Transverse colon (tissue), 4 donors: Measurements from ENCODE around the gene CDC20. TPM values are rescaled to one million over a fixed set of nuclear protein-coding genes. Genes with fewer than 3 reads are reported as not detected.
"Not testable (repeated sequence)": the region's sequence is repeated elsewhere in the genome, so short reads cannot be mapped to it uniquely, and the experiment has no call there.

Experiments
- DNase-seq: peaks from one replicate; pipeline ENCODE4 v3.0.0-alpha.2; 2019
- H3K27ac ChIP-seq, 4 donors: fragments of 200-600 bp; sonication (generic); 2 replicates each; pipeline ENCODE4 v1.5.1; 2016 to 2018; ENCODE audit warnings: inconsistent platforms in 4 of 4
- H3K27me3 ChIP-seq: fragments of 200-600 bp; sonication (generic); 2 replicates; pipeline ENCODE4 v1.5.1; 2017; ENCODE audit warnings: inconsistent platforms
- H3K36me3 ChIP-seq, 4 donors: fragments of 200-600 bp; sonication (generic); 2 replicates each; pipeline ENCODE4 v1.5.1; 2017 to 2019; ENCODE audit warnings: inconsistent platforms in 4 of 4
- H3K4me1 ChIP-seq, 4 donors: fragments of 200-600 bp; sonication (generic); 2 replicates each; pipeline ENCODE4 v1.5.1; 2017 to 2020; ENCODE audit warnings: inconsistent platforms in 4 of 4
- H3K4me3 ChIP-seq, 4 donors: fragments of 200-600 bp; sonication (generic); 1 replicate in 1 of 4; 2 replicates in 3 of 4; pipeline versions ENCODE4 v1.5.1 to v1.6.1; 2017 to 2019; ENCODE audit warnings: inconsistent platforms in 4 of 4
- H3K9me3 ChIP-seq, 2 donors: fragments of 200-600 bp; sonication (generic); 2 replicates each; pipeline ENCODE4 v1.5.1; 2017 to 2019; ENCODE audit warnings: inconsistent platforms in 2 of 2
- EP300 ChIP-seq: sonication (generic); formaldehyde crosslinking; IDR thresholded peaks from one replicate; pipeline ENCODE4 v1.6.1; 2017; ENCODE audit warnings: antibody characterized with exemption, low read depth
- POLR2A ChIP-seq: fragments of 450-650 bp; IDR thresholded peaks from one replicate; pipeline ENCODE4 v1.6.1; 2016; ENCODE audit warnings: antibody characterized with exemption, mild to moderate bottlenecking, moderate library complexity
- POLR2AphosphoS5 ChIP-seq, 3 donors: sonication (generic); formaldehyde crosslinking; IDR thresholded peaks; one replicate each; pipeline ENCODE4 v1.6.1; 2016; ENCODE audit warnings: antibody characterized with exemption in 3 of 3
- WGBS, 2 donors: methylation state at CpG; one replicate each; pipeline ENCODE4 v1.1.5; 2018; ENCODE audit warnings: low coverage in 1 of 2; 5-methylcytosine and 5-hydroxymethylcytosine counted together
- in situ Hi-C, 4 donors: fragments of 200-750 bp; cut with MboI; loops; one replicate each; pipeline versions ENCODE4 v1.15.0 to v1.15.1; 2017; ENCODE audit warnings: low sequenced_read_pairs in 3 of 4, low pct_ligation_motif_present in 1 of 4, low pct_unique_long_range_greater_than_20kb in 1 of 4
- intact Hi-C: fragments of 100-400 bp; cut with DNase I; formaldehyde crosslinking; loops from one replicate; pipeline ENCODE4 v1.15.1; 2023; ENCODE audit warnings: low total_unique reads
- total RNA-seq, 4 donors: library from RNA; depleted of rRNA; stranded (reverse); fragments of >200 nt; gene quantifications; one replicate each; pipeline ENCODE4 v1.1.0, GENCODE V29; 2016
- TF ChIP-seq, protein P1 (sequence below), 5 experiments: fragments of 200-600 bp in 3 of 5; fragments of 450-650 bp in 2 of 5; sonication (generic) in 3 of 5; IDR thresholded peaks; 1 replicate in 2 of 5; 2 replicates in 3 of 5; pipeline ENCODE4 v1.5.1; 2016 to 2017; ENCODE audit warnings: antibody characterized with exemption in 5 of 5, inconsistent platforms in 3 of 5, mild to moderate bottlenecking in 2 of 5, moderate library complexity in 1 of 5

CDC20 gene
- total RNA-seq, 4 donors from 2014 or later: 2.9 to 38.4 (median 4.5) TPM; not detected in 1

DNA sequence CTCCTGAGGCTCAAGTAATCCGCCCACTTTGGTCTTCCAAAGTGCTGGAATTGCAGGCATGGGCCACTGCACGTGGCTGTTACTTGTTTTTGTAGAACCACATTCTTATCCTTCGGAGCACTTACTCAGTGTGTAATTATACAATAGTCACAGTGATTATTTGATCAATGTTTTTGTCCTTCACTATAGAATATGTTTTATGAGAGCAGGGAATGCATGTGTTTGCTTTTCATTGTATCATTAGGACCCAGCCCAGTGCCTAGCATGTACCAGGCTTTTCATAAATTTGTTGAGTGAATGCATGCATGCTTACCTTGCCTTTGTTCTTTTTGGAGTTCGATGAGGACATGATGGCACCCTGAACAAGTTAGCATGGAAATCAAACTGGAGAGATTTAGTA lies 36.7 kb downstream of the CDC20 start:
- no peak overlapping the region for H3K27ac ChIP-seq
- no peaks in the 10 kb centered on the region for H3K27me3 ChIP-seq
- no peak for TF ChIP-seq POLR2AphosphoS5 (IDR thresholded peaks at IDR 0.05)
- TF ChIP-seq, protein P1, sequence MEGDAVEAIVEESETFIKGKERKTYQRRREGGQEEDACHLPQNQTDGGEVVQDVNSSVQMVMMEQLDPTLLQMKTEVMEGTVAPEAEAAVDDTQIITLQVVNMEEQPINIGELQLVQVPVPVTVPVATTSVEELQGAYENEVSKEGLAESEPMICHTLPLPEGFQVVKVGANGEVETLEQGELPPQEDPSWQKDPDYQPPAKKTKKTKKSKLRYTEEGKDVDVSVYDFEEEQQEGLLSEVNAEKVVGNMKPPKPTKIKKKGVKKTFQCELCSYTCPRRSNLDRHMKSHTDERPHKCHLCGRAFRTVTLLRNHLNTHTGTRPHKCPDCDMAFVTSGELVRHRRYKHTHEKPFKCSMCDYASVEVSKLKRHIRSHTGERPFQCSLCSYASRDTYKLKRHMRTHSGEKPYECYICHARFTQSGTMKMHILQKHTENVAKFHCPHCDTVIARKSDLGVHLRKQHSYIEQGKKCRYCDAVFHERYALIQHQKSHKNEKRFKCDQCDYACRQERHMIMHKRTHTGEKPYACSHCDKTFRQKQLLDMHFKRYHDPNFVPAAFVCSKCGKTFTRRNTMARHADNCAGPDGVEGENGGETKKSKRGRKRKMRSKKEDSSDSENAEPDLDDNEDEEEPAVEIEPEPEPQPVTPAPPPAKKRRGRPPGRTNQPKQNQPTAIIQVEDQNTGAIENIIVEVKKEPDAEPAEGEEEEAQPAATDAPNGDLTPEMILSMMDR (IDR thresholded peaks at IDR 0.05): no peak
- TF ChIP-seq POLR2A: no peak
- TF ChIP-seq EP300: no peak
- 74 to 77% methylated on average over 4 of the region's 4 CpGs for WGBS, 2 donors
- peaks cover 0 to 4% (median 2%) of the 10 kb centered on the region in 4 donors for H3K36me3 ChIP-seq
- no peak for DNase-seq
- intact Hi-C loops (no loop called here), in situ Hi-C loops (no loop called here)
- no peaks in the 10 kb centered on the region for H3K9me3 ChIP-seq
- no peak overlapping the region for H3K4me3 ChIP-seq
- peaks cover 4 to 28% (median 7%) of the 10 kb centered on the region in 4 donors for H3K4me1 ChIP-seq

DNA sequence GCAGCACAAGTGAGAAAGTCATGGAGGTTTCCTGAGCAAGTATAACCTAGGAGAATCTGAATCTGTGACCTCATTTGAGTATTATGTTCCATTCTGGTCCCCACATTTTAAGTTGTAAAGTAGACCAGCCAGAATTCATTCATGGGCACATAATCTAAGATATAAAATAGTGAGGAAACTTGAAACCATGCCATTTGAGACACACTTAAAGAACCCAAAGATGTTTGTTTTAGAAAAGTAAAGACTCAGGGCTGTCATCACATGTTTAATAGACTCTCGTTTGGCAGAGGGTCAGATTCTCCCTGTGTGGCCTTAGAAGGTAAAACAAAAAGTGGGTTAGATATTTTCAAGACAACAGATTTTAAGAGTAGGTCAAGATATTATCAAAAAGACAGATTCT lies 37.3 kb downstream of the CDC20 start:
- no peak overlapping the region for H3K27ac ChIP-seq
- in situ Hi-C loops (no loop called here), intact Hi-C loops (no loop called here)
- H3K9me3 ChIP-seq: no peaks in the 10 kb centered on the region
- H3K36me3 ChIP-seq: peaks cover 0 to 4% (median 2%) of the 10 kb centered on the region in 4 donors
- WGBS, 2 donors: 41 to 56% methylated on average over 1 of the region's 1 CpG
- no peaks in the 10 kb centered on the region for H3K27me3 ChIP-seq
- DNase-seq: no peak
- no peak overlapping the region for H3K4me3 ChIP-seq
- TF ChIP-seq, protein P1 (IDR thresholded peaks at IDR 0.05): no peak
- no peak for TF ChIP-seq POLR2AphosphoS5 (IDR thresholded peaks at IDR 0.05)
- TF ChIP-seq EP300: no peak
- no peak for TF ChIP-seq POLR2A
- H3K4me1 ChIP-seq: peaks cover 0 to 22% (median 1%) of the 10 kb centered on the region in 4 donors

DNA sequence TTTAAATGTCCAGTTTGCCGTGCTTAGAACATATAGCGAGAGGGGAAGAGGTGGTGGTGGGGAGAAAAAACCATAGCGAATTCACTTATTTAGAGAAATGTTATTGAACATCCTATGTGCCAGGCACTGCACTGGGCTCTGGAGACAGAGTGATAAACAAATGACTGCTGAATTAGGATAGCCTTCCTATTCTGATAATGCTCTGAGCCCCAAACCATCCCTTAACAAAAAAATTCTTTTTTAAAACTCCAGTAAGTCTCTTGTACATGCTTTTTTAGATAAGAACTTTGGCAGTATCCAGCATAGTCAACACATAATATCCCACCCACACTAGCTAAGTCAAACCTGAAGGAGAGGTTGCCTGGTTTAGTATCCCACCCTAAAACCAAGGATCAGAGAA lies 39.4 kb downstream of the CDC20 start:
- Histone ChIP-seq H3K27ac (no peak overlapping the region), H3K36me3 (peaks cover 0 to 7% (median 2%) of the 10 kb centered on the region in 4 donors), H3K4me1 (peaks cover 0 to 14% (median 0%) of the 10 kb centered on the region in 4 donors), H3K4me3 (no peak overlapping the region), H3K9me3 (no peaks in the 10 kb centered on the region), H3K27me3 (no peaks in the 10 kb centered on the region)
- TF ChIP-seq POLR2AphosphoS5 (IDR thresholded peaks at IDR 0.05): no peak
- no peak for TF ChIP-seq EP300
- TF ChIP-seq, protein P1 (IDR thresholded peaks at IDR 0.05): no peak
- no peak for TF ChIP-seq POLR2A
- 96 to 97% methylated on average over 3 of the region's 3 CpGs for WGBS, 2 donors
- in situ Hi-C loops (no loop called here), intact Hi-C loops (no loop called here)
- DNase-seq: no peak

DNA sequence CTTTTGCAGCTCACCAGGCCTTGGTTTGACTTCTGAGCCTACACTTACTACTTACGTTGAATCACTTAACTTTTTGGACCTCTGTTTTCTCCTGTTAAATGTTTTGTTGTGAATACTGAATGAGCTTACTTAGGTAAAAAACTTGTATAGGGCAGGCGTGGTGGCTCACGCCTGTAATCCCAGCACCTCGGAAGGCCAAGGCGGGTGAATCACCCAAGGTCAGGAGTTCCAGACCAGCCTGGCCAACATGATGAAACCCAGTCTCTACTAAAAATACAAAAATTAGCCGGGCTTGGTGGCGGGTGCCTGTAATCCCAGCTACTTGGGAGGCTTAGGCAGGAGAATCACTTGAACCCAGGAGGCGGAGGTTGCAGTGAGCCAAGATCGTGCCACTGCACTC lies 41.7 kb downstream of the CDC20 start:
- H3K4me3 ChIP-seq, H3K27ac ChIP-seq, in situ Hi-C loops, intact Hi-C loops, H3K27me3 ChIP-seq, H3K9me3 ChIP-seq, DNase-seq: not testable (repeated sequence)
- H3K4me1 ChIP-seq: peaks cover 0 to 16% (median 1%) of the 10 kb centered on the region in 4 donors
- peaks cover 0 to 24% (median 10%) of the 10 kb centered on the region in 4 donors for H3K36me3 ChIP-seq
- WGBS, 2 donors: 97 to 100% methylated on average over 1 to 9 of the region's 9 CpGs
